Panc1 (cell line): ENCODE results near the gene CRKL.

Source experiments
- CTCF ChIP-seq: fragments of 450-650 bp; IDR thresholded peaks from 2 replicates; pipeline ENCODE4 v1.5.1; 2017; ENCODE audit warnings: mild to moderate bottlenecking
- TCF7L2 ChIP-seq: IDR thresholded peaks from 2 replicates; pipeline ENCODE4 v1.6.1; 2011; ENCODE audit warnings: mild to moderate bottlenecking, low read depth, low read length, inconsistent platforms

DNA sequence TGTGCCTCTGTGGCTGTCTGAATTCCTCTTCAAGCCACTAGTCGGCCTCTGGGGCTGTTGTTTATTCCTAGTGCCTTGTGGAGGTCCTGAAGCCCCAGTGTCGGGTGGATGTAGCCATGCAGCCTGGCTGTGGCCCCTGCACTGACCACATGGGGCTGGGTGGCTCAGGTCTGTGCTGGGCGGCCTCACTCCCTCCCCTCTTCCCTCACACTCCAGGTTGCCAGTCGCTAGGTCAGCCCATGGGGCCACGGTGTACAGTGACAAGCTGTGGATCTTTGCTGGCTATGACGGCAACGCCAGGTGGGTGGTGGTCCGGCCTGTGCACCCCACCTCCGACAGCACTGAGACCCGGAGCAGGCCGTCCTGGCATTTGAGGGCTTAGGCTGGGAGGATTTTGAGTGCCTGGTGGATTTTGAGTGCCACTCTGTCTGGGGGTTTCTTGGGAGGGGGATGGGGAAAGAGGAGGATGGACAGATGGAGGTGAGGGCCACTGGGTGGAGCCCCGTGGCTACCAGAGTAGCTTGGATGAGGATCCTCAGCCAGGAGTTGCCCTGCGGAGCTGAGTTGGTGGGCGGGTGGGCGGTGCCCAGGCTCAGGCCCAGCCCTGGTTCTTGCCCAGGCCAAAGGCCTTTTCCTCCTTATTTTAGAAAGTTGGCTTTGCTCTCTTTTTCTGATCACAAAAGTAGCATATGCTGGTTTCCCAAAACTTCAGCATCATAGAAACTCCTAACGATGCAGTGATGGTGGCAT lies 71.5 kb downstream of the CRKL start:
- TF ChIP-seq CTCF (no peak), TCF7L2 (no peak)
